ENCODE data around the gene SMAD5.

The SMAD5 gene

DNA sequence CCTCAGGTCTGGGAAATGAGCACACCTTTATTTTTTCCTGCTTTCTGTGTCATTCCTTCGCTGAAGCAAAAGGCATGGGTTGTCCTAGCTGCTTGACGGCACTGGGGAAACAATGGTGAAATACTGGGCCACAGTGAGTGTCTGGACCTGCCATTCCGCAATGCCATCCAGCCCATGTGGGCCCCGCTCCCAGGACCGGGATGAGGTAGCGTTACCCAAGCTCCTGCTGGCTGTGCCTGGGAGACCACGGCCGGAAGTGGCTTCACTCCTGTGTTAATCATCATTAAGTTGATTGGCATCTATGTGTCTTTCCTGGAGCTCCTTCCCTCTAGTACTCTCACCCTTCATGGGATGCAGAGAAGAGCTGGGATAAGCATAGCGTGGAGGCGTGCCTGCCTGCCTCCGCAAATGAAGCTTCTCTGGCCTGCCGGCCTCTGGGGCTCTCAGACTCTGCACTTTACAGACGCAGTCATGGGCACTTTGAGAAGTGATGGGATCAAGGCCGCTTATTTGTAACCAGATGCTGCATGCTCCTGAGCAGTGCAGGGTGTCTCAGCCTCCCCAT, 76.8 kb downstream of the SMAD5 start:
- Histone ChIP-seq H3K4me1 (ENCODE audit: control insufficient read depth, insufficient read depth, low read length) (no peaks in the 10 kb centered on the region), H3K36me3 (ENCODE audit: control insufficient read depth in 2 of 2, insufficient read depth in 1 of 2, low read length in 2 of 2) (no peaks in the 10 kb centered on the region), H3K9me3 (ENCODE audit: control insufficient read depth, insufficient read depth, low read depth, low read length) (no peaks in the 10 kb centered on the region), H3K27ac (ENCODE audit: extremely low read depth, low read depth, low read length) (no peak overlapping the region), H3K4me3 (ENCODE audit: low read depth, low read length) (no peak overlapping the region)
- ChIA-PET CTCF (interaction anchor here (0.6 to 1.4 kb wide), 4 partner anchors 13 to 323 kb away, joined by 3 to 4 read pairs (median 4); no protein-coding TSS in a partner anchor), POLR2A (interaction anchor here (1.3 kb wide), 1 partner anchor 17 kb away, joined by 3 read pairs; the partner anchor contains the start of gene SMIM32)
- TF ChIP-seq ZBTB8A (tag by site-specific recombination; IDR thresholded peaks at IDR 0.05) (no peak), ZNF623 (tag by site-specific recombination; IDR thresholded peaks at IDR 0.05) (no peak), ZFP41 (tag by site-specific recombination; IDR thresholded peaks at IDR 0.05; ENCODE audit: borderline replicate concordance) (no peak), ZNF37A (tag by site-specific recombination; IDR thresholded peaks at IDR 0.05) (no peak), GLIS2 (tag by site-specific recombination; IDR thresholded peaks at IDR 0.05) (no peak), BCL11A (tag by site-specific recombination; IDR thresholded peaks at IDR 0.05; ENCODE audit: low read depth) (no peak), ZNF585B (tag by site-specific recombination; IDR thresholded peaks at IDR 0.05) (no peak), ZNF350 (tag by site-specific recombination; IDR thresholded peaks at IDR 0.05) (no peak), GLI4 (tag by site-specific recombination; IDR thresholded peaks at IDR 0.05) (no peak), ZNF138 (tag by site-specific recombination; IDR thresholded peaks at IDR 0.05; ENCODE audit: borderline replicate concordance) (no peak), SCRT2 (tag by site-specific recombination; IDR thresholded peaks at IDR 0.05) (no peak)
- TF ChIP-seq, protein P1, sequence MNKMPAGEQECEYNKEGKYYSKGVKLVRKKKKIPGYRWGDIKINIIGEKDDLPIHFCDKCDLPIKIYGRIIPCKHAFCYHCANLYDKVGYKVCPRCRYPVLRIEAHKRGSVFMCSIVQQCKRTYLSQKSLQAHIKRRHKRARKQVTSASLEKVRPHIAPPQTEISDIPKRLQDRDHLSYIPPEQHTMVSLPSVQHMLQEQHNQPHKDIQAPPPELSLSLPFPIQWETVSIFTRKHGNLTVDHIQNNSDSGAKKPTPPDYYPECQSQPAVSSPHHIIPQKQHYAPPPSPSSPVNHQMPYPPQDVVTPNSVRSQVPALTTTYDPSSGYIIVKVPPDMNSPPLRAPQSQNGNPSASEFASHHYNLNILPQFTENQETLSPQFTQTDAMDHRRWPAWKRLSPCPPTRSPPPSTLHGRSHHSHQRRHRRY (tag by site-specific recombination; IDR thresholded peaks at IDR 0.05), result no peak
- TF ChIP-seq, protein P2, sequence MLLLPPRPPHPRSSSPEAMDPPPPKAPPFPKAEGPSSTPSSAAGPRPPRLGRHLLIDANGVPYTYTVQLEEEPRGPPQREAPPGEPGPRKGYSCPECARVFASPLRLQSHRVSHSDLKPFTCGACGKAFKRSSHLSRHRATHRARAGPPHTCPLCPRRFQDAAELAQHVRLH (tag by site-specific recombination; IDR thresholded peaks at IDR 0.05), result no peak
- TF ChIP-seq, protein P3, sequence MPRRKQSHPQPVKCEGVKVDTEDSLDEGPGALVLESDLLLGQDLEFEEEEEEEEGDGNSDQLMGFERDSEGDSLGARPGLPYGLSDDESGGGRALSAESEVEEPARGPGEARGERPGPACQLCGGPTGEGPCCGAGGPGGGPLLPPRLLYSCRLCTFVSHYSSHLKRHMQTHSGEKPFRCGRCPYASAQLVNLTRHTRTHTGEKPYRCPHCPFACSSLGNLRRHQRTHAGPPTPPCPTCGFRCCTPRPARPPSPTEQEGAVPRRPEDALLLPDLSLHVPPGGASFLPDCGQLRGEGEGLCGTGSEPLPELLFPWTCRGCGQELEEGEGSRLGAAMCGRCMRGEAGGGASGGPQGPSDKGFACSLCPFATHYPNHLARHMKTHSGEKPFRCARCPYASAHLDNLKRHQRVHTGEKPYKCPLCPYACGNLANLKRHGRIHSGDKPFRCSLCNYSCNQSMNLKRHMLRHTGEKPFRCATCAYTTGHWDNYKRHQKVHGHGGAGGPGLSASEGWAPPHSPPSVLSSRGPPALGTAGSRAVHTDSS (tag by site-specific recombination; IDR thresholded peaks at IDR 0.05), result no peak

DNA sequence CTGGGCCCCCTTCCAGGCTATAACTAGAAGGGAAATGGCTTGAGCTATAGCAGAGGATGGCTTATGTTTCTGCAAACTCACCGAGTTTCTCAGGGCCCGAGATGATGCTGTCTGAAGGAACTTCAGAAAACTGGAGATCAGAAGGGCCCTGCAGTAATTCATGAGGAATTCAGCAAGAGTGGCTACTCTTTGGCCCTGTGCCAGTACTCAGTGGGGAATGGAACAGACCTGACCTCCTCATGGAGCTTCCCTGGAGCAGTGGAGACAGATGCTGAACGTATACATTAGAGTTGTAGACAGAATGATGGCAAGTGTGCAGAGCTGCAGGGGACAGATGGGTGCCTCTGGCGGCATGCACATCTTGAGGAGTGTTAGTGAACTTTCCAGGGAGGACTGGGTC, 77.6 kb downstream of the SMAD5 start:
- TF ChIP-seq GLIS1 (tag by site-specific recombination; IDR thresholded peaks at IDR 0.05) (peak; percentile 24; the same call in 1 of the 2 replicates), ZFP37 (tag by site-specific recombination; IDR thresholded peaks at IDR 0.05) (no peak), ZNF785 (tag by site-specific recombination; IDR thresholded peaks at IDR 0.05) (no peak)
- TF ChIP-seq, protein P4, sequence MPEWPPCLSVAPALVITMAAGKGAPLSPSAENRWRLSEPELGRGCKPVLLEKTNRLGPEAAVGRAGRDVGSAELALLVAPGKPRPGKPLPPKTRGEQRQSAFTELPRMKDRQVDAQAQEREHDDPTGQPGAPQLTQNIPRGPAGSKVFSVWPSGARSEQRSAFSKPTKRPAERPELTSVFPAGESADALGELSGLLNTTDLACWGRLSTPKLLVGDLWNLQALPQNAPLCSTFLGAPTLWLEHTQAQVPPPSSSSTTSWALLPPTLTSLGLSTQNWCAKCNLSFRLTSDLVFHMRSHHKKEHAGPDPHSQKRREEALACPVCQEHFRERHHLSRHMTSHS (tag by site-specific recombination; IDR thresholded peaks at IDR 0.05), result no peak
- no peaks in the 10 kb centered on the region for H3K36me3 ChIP-seq (ENCODE audit: control insufficient read depth in 2 of 2, insufficient read depth in 1 of 2, low read length in 2 of 2)
- H3K4me1 ChIP-seq (ENCODE audit: control insufficient read depth, insufficient read depth, low read length), result no peaks in the 10 kb centered on the region
- H3K4me3 ChIP-seq (ENCODE audit: low read depth, low read length), result no peak overlapping the region
- no peak overlapping the region for H3K27ac ChIP-seq (ENCODE audit: extremely low read depth, low read depth, low read length)
- ChIA-PET POLR2A (interaction anchor here (1.3 kb wide), 1 partner anchor 17 kb away, joined by 3 read pairs; the partner anchor contains the start of gene SMIM32), CTCF (interaction anchor here (0.6 to 1.4 kb wide), 5 partner anchors 14 to 324 kb away, joined by 3 to 5 read pairs (median 4); partner anchors contain the start of gene IL9)
- H3K9me3 ChIP-seq (ENCODE audit: control insufficient read depth, insufficient read depth, low read depth, low read length), result no peaks in the 10 kb centered on the region

All from HEK293 (cell line).